Activated CD4-positive, alpha-beta T cell treated with anti-CD3 and anti-CD28 coated beads for 1 hour (primary cell): ENCODE measurements around the gene UBE2U.

Experiments
- DNase-seq: peaks from one replicate; pipeline ENCODE4 v3.0.0-alpha.2; 2020

The UBE2U gene

DNA sequence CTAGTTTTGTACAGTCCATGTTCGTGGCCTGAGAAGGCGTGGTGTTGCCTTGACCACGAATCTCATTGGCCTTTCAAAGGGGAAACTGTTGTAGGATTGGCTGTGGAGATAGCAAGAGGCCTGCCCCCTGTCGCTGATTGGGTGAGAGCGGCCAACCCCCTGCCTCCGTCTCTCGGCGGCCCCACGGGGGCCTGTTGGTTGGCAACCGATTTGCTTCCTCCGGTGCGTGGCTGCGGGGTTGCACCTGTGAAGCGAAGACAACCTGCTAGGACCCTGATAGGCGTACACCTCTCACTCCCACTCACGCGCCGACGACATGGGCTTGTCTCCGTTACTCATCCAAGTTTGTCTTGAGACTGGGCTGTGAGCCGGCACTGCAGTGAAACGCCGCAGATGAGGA is at the start of gene UBE2U:
TSS of gene UBE2U (plus strand) at position 204 of the 400 bp plus-strand sequence. CDS start 428 bp downstream, outside the sequence.
- DNase-seq, result no peak

GRCh38 chr1:64155278-64155677 is 48.1 kb upstream of the UBE2U start:
- no peak for DNase-seq

GRCh38 chr1:64161357-64161941 is 42.0 kb upstream of the UBE2U start:
- DNase-seq, result no peak

- DNase-seq, result no peak
Observed at GRCh38 chr1:64162151-64162550, 41.3 kb upstream of the UBE2U start.

- DNase-seq, result no peak
Observed at GRCh38 chr1:64162804-64163203, 40.6 kb upstream of the UBE2U start.

DNA sequence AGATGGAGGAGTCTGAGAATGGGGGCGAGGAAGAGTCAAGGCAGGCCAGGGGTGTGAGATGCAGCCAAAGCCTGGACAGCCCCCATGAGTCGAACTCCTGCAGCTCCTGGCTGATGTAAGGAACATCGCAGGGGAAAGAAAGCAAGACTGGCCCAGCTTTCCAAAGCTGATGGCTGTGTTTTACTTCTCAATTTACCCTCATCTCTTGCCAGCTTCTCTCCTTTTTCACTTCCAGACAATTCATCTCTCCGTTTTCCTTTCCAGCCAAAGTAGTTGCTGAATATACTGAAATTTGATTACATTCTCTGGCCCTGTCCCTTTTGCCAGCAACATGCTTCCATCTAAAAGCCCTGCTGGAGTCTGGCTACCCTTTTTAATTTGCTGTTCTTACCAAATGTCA is 40.0 kb upstream of the UBE2U start:
- no peak for DNase-seq

DNA sequence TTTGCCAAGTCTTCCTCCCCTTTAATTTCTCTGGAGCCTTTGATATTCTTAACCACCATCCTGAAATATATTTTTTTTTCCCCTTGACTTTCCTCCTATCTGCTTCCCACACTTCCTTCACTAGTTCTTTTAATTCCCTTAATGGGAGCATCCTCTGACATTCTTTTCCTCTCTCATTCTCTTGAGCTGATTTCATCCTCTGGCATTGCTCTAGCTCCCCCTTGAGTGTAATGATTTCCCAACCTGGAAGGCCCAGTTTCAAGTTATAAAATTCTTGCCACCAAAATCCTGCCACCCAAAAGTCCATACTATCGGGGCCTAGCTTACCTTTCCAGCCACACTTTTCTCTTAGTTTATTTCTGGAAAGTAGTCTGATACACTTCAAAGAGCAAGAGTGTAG is 39.5 kb upstream of the UBE2U start:
- no peak for DNase-seq

DNA sequence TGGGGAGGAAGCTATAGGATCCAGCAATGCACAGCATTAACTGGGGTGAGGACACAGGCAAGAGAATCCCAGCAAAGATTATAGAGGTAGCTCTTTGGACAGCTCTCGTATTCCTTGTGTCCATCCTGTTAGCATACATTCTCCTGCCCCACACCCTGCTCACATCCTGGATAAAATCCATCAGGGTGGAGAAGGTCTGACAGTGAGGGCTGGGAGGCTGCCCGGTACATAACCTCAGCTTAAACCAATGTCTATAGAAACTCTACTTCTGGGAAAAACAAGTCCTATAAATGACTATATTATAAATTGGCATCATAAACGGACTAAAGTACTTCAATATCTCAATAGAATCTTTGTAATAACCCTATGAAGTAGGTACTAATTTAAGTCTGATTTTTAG is 36.8 kb upstream of the UBE2U start:
- no peak for DNase-seq

- no peak for DNase-seq
Observed at GRCh38 chr1:64167176-64167575, 36.2 kb upstream of the UBE2U start.

DNA sequence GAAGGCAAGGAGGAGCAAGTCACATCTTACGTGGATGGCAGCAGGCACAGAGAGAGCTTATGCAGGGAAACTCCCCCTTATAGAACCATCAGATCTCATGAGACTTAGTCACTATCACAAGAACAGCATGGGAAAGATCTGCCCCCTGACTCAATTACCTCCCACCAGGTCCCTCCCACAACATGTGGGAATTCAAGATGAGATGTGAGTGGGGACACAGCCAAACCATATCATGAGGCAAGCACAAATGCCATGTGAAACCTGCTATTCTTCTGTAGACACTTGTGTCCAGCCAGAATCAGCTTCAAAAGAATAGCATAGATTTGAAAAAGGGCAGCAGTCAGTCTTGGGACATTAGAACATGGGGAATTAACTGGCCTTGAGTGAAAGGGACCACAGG is 32.2 kb upstream of the UBE2U start:
- no peak for DNase-seq

GRCh38 chr1:64171797-64172281 is 31.6 kb upstream of the UBE2U start:
- no peak for DNase-seq

GRCh38 chr1:64172458-64172983 is 30.9 kb upstream of the UBE2U start:
- no peak for DNase-seq

DNA sequence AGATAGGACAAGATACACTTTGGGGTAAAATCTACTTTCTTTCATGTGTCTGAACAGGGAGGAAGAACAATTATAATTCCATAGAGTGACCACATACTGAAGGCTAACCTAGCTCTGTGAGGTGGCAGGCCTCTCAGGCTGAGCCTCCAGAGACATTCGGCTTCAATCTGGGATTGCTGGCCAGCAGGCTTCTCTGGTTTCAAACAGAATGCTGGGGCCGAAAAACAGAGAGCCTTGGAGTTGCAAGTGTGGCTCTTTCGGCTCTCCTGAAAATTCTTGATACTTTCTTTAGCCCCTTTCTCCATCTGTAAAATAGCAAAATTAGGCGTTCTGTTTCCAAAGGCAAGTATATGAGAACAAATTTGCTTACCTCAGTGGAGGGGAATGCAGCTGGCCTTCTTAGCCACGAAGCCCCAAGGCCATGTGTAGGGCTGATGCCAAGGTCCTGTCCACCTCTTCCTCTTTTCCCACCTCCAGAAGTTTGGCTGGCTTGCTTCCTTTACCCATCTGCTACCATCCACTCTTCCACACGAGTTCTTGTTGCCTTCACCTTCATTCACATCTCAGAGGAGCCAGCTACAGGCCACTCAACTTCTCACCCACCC is 30.0 kb upstream of the UBE2U start:
- no peak for DNase-seq

DNA sequence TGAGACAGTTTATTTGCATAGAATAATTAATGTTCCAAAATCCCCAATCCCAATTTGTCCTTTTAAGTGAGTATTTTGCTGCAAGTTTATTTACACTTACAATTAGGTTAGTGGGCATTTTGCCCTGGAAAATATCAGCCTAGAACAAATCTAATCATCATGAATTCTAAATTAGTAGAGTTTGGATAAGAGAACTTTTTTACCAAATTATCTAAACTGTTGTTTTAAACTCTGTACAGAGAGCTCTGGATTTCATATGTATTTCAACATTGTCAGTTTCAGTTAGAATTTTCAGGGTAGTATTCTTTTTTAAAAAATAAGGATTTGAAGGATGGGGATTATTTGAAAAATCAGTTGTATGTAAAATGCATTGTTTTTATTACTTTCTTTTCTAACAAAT is 27.8 kb upstream of the UBE2U start:
- DNase-seq, result no peak

DNA sequence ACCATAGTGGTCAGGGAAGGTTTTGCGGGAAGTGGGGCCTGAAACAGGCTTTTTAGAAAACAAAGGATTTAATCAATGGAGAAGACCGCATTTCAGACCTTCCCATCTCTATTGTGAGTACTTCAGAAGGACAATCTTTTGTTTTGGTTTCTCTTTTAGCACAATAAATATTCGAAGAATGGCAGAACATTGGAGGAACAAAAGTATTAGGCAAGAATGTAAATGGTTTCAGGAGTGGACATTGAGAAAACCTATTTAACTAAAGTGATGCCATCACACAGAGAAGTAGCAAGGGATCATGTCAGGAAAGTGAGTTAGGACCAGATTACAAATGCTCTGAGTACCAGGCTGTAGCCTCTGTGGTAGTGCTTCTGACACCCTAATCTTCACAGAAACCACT is 26.8 kb upstream of the UBE2U start:
- no peak for DNase-seq

- no peak for DNase-seq
Observed at GRCh38 chr1:64179588-64179987, 23.8 kb upstream of the UBE2U start.

GRCh38 chr1:64182207-64182606 is 21.2 kb upstream of the UBE2U start:
- no peak for DNase-seq

DNA sequence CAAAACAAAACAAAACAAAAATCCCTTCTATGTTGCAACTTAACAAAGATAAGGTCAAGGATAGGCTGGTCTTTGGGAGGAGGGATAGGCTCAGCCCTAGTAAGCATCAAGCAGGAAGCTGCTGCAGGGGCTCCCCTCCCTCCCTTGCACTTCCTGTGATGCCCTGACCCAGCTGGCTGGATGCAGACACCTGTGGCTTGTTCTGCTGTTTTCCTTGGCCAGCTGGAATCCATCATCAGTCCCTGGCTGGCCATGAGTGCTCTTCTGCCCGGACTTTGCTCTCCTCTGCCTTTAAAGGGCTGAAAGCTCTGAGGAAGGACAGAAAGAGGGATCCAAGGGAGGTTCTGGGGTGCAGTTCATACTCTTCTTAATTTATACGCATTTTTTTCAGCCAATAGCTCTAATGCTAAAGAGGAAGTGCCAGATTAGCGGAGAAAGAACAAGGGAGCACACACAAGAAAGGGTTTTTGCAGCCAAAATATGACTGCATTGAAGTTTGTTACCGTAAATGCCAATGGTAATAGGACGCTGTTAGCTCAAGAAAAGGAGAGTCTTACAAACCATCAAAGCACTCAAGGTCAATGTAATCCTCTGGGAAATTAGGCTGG is 19.9 kb upstream of the UBE2U start:
- no peak for DNase-seq

GRCh38 chr1:64184003-64184440 is 19.4 kb upstream of the UBE2U start:
- no peak for DNase-seq

DNA sequence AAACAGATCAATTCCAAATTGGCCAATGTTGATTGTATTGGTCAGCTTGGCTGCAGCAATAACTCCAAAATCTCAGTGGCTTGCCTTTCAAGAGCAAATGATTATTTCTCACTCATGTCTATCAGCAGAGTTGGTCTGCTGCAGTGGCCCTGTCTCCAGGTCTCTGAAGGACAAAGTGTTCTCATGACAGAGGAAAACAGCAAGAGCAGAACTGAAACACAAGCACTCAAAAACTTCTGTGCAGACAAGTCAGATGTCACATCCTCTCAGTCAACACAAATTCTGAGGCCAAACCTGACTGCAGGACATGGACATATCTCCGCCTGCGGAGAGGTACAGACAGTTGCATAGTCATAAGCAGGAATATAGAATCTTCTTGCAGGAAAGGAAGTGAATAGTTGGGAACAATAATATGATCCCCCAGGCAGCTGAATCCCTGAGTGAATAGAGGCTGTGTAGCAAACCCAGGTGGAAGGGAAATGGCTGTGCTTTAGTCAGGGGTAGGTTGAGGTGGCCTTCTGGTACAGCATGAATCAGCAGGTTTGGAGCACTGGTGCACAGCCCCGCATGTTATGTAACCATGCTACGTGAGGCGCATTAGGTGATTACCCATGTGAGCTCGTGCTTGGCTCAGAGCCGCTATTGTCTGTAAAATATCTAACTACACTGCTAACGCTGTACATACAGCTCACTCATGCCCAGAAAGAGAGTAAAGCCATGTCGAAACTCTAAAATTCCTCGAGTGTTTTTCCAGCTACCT is 17.1 kb upstream of the UBE2U start:
- no peak for DNase-seq

GRCh38 chr1:64186898-64187280 is 16.5 kb upstream of the UBE2U start:
- no peak for DNase-seq

DNA sequence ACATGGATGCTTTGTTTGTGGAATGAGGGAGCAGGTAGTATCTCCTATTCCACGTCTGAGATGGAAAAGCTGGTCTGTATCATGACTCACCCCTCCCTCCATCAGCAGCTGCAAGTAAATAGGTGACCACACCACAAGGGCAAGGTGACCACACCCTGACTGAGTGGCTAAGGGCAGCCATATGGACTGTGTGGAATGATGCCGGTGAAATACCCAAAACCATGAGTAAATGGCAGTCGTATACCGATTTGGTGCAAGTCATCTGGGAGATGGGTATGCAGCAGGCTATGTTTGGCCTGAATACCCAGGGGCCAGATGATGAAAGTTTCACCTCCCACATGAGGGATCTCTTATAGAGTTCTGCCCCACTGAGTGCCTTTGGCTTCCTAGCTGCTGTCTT is 15.8 kb upstream of the UBE2U start:
- DNase-seq, result no peak

GRCh38 chr1:64192290-64192689 is 11.1 kb upstream of the UBE2U start:
- DNase-seq, result no peak
